Heart right ventricle (tissue), 16 donors: Measurements from ENCODE around the gene TCF7L2. TPM values are rescaled to one million over a fixed set of nuclear protein-coding genes. Genes with fewer than 3 reads are reported as not detected.

Experiments
- ATAC-seq, 8 donors: fragments of 200-7000 bp; cut with Tn5 transposase; one replicate each; pipeline ENCODE4 v1.9.1; 2020; ENCODE audit warnings: mild to moderate bottlenecking in 8 of 8, moderate library complexity in 8 of 8, moderate number of reproducible peaks in 1 of 8
- DNase-seq, 2 donors: peaks; one replicate each; pipeline ENCODE4 v3.0.0-alpha.2; 2020
- H3K27ac ChIP-seq, 10 donors: fragments of 200-600 bp; sonication (generic) in 2 of 10; one replicate each; pipeline versions ENCODE4 v1.5.0 to v1.8.0; 2020 to 2022; ENCODE audit warnings: mild to moderate bottlenecking in 3 of 10
- H3K27me3 ChIP-seq, 7 donors: fragments of 200-600 bp; one replicate each; pipeline ENCODE4 v1.8.0; 2021 to 2022; ENCODE audit warnings: mild to moderate bottlenecking in 2 of 7
- H3K36me3 ChIP-seq, 9 donors: fragments of 200-600 bp; sonication (generic) in 1 of 9; one replicate each; pipeline versions ENCODE4 v1.5.0 to v1.8.0; 2020 to 2022; ENCODE audit warnings: mild to moderate bottlenecking in 2 of 9
- H3K4me1 ChIP-seq, 9 donors: fragments of 200-600 bp; sonication (generic) in 1 of 9; one replicate each; pipeline versions ENCODE4 v1.5.0 to v1.8.0; 2020 to 2022; ENCODE audit warnings: mild to moderate bottlenecking in 4 of 9
- H3K4me3 ChIP-seq, 10 donors: fragments of 200-600 bp; sonication (generic) in 2 of 10; one replicate each; pipeline versions ENCODE4 v1.5.0 to v1.8.0; 2020 to 2022; ENCODE audit warnings: mild to moderate bottlenecking in 7 of 10, moderate library complexity in 2 of 10
- H3K9me3 ChIP-seq, 11 donors: fragments of 200-600 bp in 10 of 11; sonication (generic) in 2 of 11; one replicate each; pipeline versions ENCODE4 v1.5.0 to v1.8.0; 2013 to 2022; ENCODE audit warnings: mild to moderate bottlenecking in 2 of 11, control low read depth in 1 of 11, moderate library complexity in 1 of 11
- WGBS, 2 donors: extraction: QIAGEN DNeasy Blood & Tissue Kit; methylation state at CpG; one replicate each; pipeline ENCODE4 v1.1.7; 2013; ENCODE audit warnings: inconsistent platforms in 1 of 2; 5-methylcytosine and 5-hydroxymethylcytosine counted together
- intact Hi-C, 10 donors: fragments of 100-400 bp; cut with DNase I; formaldehyde crosslinking; loops; one replicate each; pipeline versions ENCODE4 v1.11.1 to v1.14.2; 2022
- polyA plus RNA-seq, 2 donors: library from polyadenylated mRNA; stranded (reverse); fragments of 200-250 nt; gene quantifications; one replicate each; pipeline ENCODE4 v1.2.3, GENCODE V29; 2013
- total RNA-seq, 10 donors: library from RNA; stranded (reverse); fragmentation: NEBNext Ultra II Directional in 3 of 10; extraction: Animal tissue kit (Norgen Biotek cat#: 25700) in 3 of 10; gene quantifications; one replicate each; pipeline versions ENCODE4 v1.2.1 to v1.2.4, GENCODE V29; 2021 to 2023
- TF ChIP-seq, protein P1 (sequence below), 9 donors: fragments of 200-600 bp; sonication (generic) in 2 of 9; IDR thresholded peaks; one replicate each; pipeline versions ENCODE4 v1.5.0 to v1.8.0; 2021 to 2022; ENCODE audit warnings: antibody characterized with exemption in 9 of 9, mild to moderate bottlenecking in 5 of 9, moderate library complexity in 1 of 9
- donor health status: Arrhythmogenic right ventricular cardiomyopathy.
- donor health status: ischemic (EF 13 %, LVEDD 7.1; RV severe dilation, severe dysfunction).
- donor health status: healthy with polysubstance abuse.
- donor health status: DM: no; HTN: yes; CAD: no.
- donor health status: DM: no; HTN: no; CAD: no.
- donor health status: ischemic (EF 25% LVEDD 6.9; RV normal size, moderate dysfunction).
- donor health status: ischemic (EF 25% LVEDD 5.7; RV mildly dilated, moderate dysfunction).
- donor health status: healthy.
- donor health status: DM: yes; HTN: yes; CAD: no.
- donor health status: Ischemic cardiomyopathy.
- donor health status: ischemic (EF 35%, LVEDD 5.7; RV mildly dilated, moderate dysfunction).
- donor health status: nonischemic (EF 11% LVEDD 7.7; RV severe dilation, severe dysfunction).
- donor health status: DM: yes; HTN: yes; CAD: no.
- donor health status: PGD.
- donor health status: ischemic (EF 29% LVEDD 5.4; RV normal size, mild dysfunction).
- donor health status: nonischemic (EF 23%, LVEDD 6.1; RV moderate dilation, normal function).

TCF7L2 gene
- total and polyA plus RNA-seq, 12 donors = 3.6 to 15.8 (median 11.8) TPM

DNA sequence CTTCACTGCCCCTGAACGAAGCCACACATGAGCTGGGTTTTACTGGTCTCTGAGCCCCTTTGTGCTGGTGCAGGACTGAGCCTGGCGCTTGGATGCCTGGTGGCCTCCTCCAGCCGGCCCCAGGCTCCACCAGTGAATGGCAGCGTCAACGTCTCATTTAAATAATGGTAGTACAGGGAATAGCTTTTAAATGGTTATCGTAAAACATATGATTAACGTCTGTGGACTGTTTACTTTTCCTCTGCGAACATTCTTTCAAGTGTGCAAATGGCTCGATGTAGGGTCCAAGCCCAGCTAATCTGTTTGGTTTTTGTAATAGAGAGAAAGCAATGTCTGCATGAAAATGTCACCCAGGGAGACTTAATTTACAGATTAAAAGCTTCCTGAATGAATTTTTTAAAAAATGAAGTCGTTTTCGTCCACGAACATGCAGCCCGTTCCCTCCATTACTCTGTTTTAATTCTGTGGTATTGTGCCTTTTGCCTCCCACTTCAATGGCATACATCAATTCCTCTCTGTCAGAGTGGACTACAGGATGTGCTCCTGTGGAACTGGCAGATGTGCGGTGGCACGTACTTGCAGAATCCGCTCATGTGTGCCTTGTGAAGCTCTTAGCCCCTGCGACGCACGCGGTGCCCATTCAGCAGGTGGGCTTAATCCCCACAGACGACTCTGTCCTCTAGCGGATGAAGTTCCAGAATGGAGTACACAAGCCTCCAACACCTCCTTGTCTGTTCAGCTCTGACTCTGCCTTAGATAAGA is 192.7 kb downstream of the TCF7L2 start:
- peaks cover 0 to 11% (median 7%) of the 10 kb centered on the region in 9 donors for H3K4me1 ChIP-seq
- H3K27ac ChIP-seq = no peak overlapping the region
- no peaks in the 10 kb centered on the region for H3K9me3 ChIP-seq
- peaks cover 0 to 67% (median 25%) of the 10 kb centered on the region in 9 donors for H3K36me3 ChIP-seq
- DNase-seq (no peak), ATAC-seq (no peak)
- intact Hi-C loops = loop anchor here in 2 of 10 donors (10.0 kb wide), 2 partner anchors 252 to 578 kb away; no protein-coding TSS in a partner anchor
- H3K4me3 ChIP-seq = no peak overlapping the region
- no peaks in the 10 kb centered on the region for H3K27me3 ChIP-seq
- 92% methylated on average over 22 of the region's 22 CpGs for WGBS, 2 donors
- TF ChIP-seq, protein P1, sequence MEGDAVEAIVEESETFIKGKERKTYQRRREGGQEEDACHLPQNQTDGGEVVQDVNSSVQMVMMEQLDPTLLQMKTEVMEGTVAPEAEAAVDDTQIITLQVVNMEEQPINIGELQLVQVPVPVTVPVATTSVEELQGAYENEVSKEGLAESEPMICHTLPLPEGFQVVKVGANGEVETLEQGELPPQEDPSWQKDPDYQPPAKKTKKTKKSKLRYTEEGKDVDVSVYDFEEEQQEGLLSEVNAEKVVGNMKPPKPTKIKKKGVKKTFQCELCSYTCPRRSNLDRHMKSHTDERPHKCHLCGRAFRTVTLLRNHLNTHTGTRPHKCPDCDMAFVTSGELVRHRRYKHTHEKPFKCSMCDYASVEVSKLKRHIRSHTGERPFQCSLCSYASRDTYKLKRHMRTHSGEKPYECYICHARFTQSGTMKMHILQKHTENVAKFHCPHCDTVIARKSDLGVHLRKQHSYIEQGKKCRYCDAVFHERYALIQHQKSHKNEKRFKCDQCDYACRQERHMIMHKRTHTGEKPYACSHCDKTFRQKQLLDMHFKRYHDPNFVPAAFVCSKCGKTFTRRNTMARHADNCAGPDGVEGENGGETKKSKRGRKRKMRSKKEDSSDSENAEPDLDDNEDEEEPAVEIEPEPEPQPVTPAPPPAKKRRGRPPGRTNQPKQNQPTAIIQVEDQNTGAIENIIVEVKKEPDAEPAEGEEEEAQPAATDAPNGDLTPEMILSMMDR (IDR thresholded peaks at IDR 0.05) = no peak

DNA sequence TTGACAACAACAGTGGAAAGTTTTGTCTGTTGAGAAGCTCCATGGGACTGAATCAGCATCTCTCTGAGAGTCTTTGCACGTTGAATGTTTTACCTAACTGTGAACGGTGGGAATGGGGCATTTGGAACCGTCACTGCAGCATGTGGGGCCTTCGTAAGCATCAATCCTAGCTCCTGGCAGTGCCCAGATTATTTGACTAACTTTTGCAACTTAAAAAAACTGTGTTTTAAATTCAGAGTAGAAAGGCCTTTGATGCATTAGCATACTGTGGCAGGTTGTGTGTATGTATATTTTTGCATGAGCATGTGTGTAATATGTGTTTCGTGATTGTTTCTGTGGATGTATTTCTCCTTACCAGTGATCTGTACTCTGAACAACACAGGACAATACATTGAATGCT is 194.5 kb downstream of the TCF7L2 start:
- Histone ChIP-seq H3K4me3 (no peak overlapping the region), H3K4me1 (peaks cover 0 to under 1% (median 0%) of the 10 kb centered on the region in 9 donors), H3K9me3 (no peaks in the 10 kb centered on the region), H3K27me3 (no peaks in the 10 kb centered on the region), H3K27ac (no peak overlapping the region), H3K36me3 (peaks cover 0 to 85% (median 25%) of the 10 kb centered on the region in 9 donors)
- DNase-seq = no peak
- WGBS, 2 donors = 93 to 98% methylated on average over 5 of the region's 5 CpGs
- intact Hi-C loops = loop anchor here in 2 of 10 donors (10.0 kb wide), 2 partner anchors 250 to 580 kb away; no protein-coding TSS in a partner anchor
- no peak for ATAC-seq
- TF ChIP-seq, protein P1 (IDR thresholded peaks at IDR 0.05) = no peak

DNA sequence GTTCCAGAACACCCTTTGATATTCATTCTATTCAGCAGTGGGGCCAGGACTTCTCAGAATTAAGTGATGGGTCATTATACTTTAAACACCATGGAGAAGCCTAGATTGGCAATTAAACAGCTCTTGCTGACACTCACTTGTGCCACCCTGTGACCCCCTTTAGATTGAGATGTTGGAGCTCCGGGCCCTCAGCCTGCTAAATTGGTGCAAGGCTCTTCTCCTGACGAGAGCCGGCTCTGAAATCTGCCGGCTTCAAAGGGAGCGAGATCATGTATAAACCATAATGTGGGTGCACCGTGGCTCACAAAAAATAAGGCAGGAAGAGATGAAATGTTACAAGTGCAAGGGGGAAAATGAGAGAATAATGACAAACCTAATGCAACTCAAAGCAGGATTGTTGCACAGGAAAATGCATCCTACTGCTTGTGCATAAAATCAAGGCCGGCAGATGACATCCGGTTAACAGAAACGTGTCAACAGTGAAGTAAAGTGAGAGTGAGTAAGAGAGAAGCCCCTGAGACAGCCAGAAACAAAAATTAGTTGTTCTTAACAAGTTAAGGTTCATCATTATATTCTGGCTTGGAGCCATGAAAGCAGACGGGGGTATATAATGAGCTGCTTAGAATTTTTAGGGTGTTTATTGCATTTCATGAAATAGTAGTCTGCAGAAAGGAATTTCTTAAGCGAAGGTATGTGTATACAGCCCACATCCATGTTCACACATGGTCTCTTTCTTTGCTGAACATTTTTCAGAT is 198.2 kb downstream of the TCF7L2 start:
- ATAC-seq = no peak
- H3K36me3 ChIP-seq = peaks cover 0 to 98% (median 33%) of the 10 kb centered on the region in 9 donors

DNA sequence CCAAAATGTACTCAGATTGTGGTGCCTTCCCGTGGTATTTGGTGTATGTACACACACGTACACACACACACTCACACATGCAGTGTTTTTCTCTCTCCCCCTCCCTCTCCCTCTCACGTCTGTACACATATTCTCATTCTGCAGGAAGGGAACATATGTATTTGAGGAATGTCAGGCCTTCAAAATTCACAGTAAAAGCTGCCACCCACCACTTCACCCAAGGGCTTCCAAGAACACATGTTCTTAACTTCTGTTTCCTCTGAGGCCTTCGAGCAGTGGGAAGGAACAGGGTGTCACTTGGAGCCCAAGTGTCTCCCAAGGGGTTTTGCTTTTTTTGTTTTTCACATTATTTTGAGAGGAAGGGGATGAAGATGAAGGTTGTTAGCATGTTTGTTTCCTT is 198.9 kb downstream of the TCF7L2 start:
- Histone ChIP-seq H3K36me3 (peaks cover 0 to 99% (median 38%) of the 10 kb centered on the region in 9 donors), H3K4me3 (no peak overlapping the region), H3K4me1 (peaks cover 0 to 27% (median 0%) of the 10 kb centered on the region in 9 donors), H3K9me3 (no peaks in the 10 kb centered on the region), H3K27me3 (no peaks in the 10 kb centered on the region), H3K27ac (no peak overlapping the region)
- no peak for DNase-seq
- intact Hi-C loops = loop anchor here in 2 of 10 donors (10.0 kb wide), 2 partner anchors 246 to 584 kb away; no protein-coding TSS in a partner anchor
- WGBS, 2 donors = 75 to 76% methylated on average over 4 of the region's 4 CpGs
- TF ChIP-seq, protein P1 (IDR thresholded peaks at IDR 0.05) = no peak
- no peak for ATAC-seq

More for the DNA sequence above, 198.2 kb downstream of the TCF7L2 start:
- no peak for DNase-seq
- TF ChIP-seq, protein P1 (IDR thresholded peaks at IDR 0.05) = no peak
- 82 to 87% methylated on average over 11 of the region's 11 CpGs for WGBS, 2 donors
- H3K27ac ChIP-seq = no peak overlapping the region
- H3K27me3 ChIP-seq = no peaks in the 10 kb centered on the region
- H3K9me3 ChIP-seq = no peaks in the 10 kb centered on the region
- intact Hi-C loops = loop anchor here in 2 of 10 donors (10.0 kb wide), 2 partner anchors 247 to 583 kb away; no protein-coding TSS in a partner anchor
- H3K4me1 ChIP-seq = peaks cover 0 to 22% (median 0%) of the 10 kb centered on the region in 9 donors
- H3K4me3 ChIP-seq = no peak overlapping the region
